ENCODE measurements around the gene NEK11. TPM values are rescaled to one million over a fixed set of nuclear protein-coding genes. Genes with fewer than 3 reads are reported as not detected.
"Not testable (repeated sequence)": the region's sequence is repeated elsewhere in the genome, so short reads cannot be mapped to it uniquely, and the experiment has no call there.

Gene NEK11
- total and polyA plus RNA-seq, 2 donors: 3.0 to 26.0 TPM

DNA sequence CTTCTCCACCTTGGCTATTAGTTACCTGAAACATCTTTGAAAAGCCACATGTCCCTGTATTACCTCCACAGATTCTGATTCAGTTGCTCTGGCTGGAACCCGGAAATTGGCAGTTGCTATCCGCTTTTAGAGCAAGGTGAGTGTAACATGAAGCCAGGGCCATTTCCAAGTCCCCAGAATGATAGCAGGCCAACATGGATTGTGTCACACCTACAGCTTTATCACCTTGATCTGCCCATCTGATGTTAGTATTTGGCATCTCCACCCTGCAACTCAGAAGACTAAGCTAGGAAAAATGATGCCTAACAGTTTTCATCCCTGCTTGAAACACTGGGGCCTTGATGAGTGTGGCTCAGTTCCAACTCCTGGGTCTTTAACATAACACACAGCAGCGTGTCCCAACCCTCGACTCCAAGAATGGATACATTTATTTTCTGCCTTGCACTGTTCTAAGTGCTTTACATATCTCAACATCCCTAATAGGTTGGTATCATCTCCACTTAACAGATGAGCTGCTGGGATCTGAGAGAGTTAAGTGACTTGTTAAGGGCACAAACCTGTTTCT, 333.6 kb downstream of the NEK11 start:
- 65% methylated on average over 4 of the region's 4 CpGs for whole genome bisulfite sequencing
- Histone ChIP-seq H3K4me3 (ENCODE audit: low read depth, low read length) (no peak overlapping the region), H3K4me1 (ENCODE audit: insufficient read depth) (no peaks in the 10 kb centered on the region), H3K27ac (ENCODE audit: low read depth) (no peak overlapping the region), H3K36me3 (ENCODE audit: insufficient read depth) (no peaks in the 10 kb centered on the region)
- DNase-seq (ENCODE audit: extremely low spot score): no peak

DNA sequence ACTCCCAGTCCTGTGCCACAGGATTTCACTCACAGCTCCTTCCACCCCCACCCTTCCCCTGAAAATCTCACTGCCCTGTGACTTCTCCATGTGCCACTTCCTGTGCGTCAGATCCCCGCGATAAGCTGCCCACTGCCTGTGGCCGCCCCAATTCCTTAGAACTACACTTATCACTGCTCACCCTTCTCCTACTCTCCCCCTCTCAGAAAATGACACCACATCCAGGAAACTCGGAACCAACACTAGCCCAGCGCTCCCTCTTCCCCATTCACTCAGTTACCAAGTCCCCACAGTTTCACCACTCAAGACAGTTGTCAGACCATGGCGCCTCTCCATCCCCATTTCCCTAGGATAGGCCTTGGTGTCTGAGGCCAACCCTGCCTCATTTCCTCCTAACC, 334.4 kb downstream of the NEK11 start:
- not testable (repeated sequence) for DNase-seq (ENCODE audit: extremely low spot score); H3K36me3 ChIP-seq (ENCODE audit: insufficient read depth); H3K4me1 ChIP-seq (ENCODE audit: insufficient read depth)
- H3K27ac ChIP-seq (ENCODE audit: low read depth): peak overlapping the region; percentile 13
- WGBS: 85% methylated on average over 7 of the region's 7 CpGs
- peak overlapping the region; percentile 38 for H3K4me3 ChIP-seq (ENCODE audit: low read depth, low read length)

DNA sequence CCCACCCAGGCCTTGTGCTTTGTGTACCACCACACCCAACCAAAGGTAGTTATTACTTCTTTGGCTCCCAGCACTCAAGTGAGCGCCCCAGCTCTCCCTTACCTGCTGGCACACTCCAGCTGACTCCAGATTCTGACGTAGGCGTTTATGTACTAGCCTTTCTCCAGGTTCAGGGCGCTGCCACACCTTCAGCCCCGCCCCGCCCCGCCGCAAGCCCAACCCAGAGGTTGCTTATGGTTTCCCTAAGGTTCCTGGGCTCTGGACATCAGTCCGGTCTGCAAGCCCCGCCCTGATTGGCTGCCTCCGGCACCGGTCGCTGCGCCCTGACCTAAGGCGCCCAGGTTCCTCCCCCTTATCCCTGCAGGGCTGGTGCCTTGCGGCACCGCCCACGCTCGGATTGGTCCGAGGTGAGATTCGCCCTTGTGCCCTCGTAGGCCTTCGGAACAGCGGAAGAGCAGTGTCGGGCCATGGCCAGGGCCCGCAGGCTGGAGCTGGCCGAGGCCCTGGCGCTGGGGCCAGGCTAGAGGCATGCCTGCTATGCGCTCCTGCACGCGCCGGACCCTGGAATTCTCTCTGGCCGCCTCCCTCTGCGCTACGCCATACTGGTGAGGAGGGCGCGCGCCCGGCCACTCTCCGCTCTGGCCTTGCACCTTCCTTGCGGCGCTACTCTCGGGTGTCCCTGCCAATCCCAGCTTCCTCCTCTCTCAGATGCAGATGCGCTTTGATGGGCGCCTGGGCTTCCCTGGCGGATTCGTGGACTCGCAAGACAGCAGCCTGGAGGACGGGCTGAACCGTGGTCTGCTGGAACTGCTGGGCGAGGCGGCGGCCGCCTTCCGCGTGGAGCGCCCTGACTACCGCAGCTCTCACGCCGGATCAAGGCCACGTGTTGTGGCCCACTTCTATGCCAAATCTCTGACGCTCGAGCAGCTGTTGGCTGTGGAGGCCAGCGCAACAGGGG, 335.1 kb downstream of the NEK11 start:
- peak overlapping the region; percentile 65 for H3K27ac ChIP-seq (ENCODE audit: low read depth)
- H3K4me3 ChIP-seq (ENCODE audit: low read depth, low read length): peak overlapping the region; percentile 38
- WGBS: 7% methylated on average over 64 of the region's 64 CpGs
- H3K36me3 ChIP-seq (ENCODE audit: insufficient read depth): no peaks in the 10 kb centered on the region
- DNase-seq (ENCODE audit: extremely low spot score): peak; percentile 20
- no peaks in the 10 kb centered on the region for H3K4me1 ChIP-seq (ENCODE audit: insufficient read depth)

DNA sequence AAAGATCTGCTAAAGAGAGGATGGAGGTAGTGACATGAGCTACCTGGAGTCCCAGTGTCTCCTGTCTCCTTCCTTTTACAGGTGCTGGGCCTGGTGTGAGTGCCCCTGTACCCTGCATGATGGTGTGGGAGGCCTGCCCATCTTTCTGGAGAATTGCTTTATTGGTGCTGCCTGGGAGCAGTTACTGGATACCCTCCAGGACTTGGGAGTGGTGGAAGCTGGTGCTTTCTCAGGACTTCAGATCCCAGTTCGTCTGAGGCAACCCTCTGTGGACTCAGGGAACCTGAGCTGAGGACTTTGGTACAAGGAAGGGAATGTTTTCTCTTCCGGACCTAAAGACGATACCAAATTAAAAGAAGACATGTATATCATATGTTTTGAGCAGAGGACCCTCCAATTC, 336.6 kb downstream of the NEK11 start:
- WGBS: 77% methylated on average over 3 of the region's 3 CpGs
- no peaks in the 10 kb centered on the region for H3K4me1 ChIP-seq (ENCODE audit: insufficient read depth)
- no peak for DNase-seq (ENCODE audit: extremely low spot score)
- no peak overlapping the region for H3K27ac ChIP-seq (ENCODE audit: low read depth)
- H3K4me3 ChIP-seq (ENCODE audit: low read depth, low read length): no peak overlapping the region
- H3K36me3 ChIP-seq (ENCODE audit: insufficient read depth): no peaks in the 10 kb centered on the region

DNA sequence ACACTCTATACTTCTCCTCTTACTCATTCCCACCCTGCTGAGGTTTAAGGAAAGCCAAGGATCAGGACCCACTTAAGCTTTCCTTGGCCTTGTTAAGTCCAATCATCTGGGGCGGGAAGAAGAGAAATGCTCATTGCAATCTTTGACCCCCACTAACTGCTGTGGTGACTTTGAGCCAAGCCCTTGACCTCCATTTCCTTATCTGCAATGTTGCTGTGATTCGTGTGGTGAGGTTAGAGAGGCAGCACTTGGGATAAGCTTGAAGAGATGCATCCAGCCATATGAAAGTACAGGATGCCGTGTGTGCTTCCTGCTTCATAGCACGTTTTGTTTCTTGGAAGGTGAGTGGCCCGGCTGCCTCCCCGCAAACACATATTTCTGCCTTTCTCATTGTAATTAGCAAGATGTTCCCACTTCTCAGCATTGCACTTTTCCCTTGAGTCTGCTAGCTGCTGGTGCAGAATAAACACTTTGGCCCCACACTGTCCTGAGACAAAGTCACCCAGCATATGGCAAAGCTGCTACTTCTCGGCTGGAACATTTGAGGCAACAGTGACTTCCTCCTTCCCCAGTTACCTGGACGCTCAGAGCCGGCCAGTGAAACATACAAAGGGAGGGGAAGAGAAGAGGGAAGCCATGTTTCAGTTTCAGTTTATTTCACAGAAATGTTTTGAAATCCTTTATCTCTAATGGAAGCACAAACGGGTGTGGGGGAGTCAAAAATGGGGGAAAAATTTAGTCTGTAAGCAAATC, 344.4 kb downstream of the NEK11 start:
- no peaks in the 10 kb centered on the region for H3K36me3 ChIP-seq (ENCODE audit: insufficient read depth)
- H3K27ac ChIP-seq (ENCODE audit: low read depth): no peak overlapping the region
- WGBS: 75% methylated on average over 10 of the region's 10 CpGs

DNA sequence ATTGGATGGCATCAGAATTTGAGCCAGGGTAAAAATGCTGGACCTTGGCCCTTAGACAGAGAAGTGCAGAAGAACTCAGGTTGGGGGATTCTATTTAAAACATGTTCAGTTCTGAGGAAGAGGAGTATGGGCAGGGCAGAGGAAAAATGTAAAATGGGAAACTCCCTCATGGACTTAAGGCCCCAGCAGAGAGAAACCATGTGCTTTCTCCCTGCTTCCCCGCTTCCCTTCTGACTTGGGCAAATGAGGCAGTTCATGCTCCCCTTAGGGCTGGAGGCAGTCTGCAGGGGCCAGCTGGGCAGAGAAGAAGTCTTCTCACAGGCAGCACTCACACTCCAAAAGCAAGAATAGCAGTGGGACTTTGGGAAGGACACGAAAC, 345.0 kb downstream of the NEK11 start:
- no peaks in the 10 kb centered on the region for H3K4me1 ChIP-seq (ENCODE audit: insufficient read depth)
- H3K4me3 ChIP-seq (ENCODE audit: low read depth, low read length): no peak overlapping the region
- WGBS: 91% methylated on average over 2 of the region's 2 CpGs
- no peak for DNase-seq (ENCODE audit: extremely low spot score)
- peaks cover 2% of the 10 kb centered on the region for H3K36me3 ChIP-seq (ENCODE audit: insufficient read depth)
- H3K27ac ChIP-seq (ENCODE audit: low read depth): no peak overlapping the region

More for the DNA sequence above, 344.4 kb downstream of the NEK11 start:
- Histone ChIP-seq H3K4me1 (ENCODE audit: insufficient read depth) (no peaks in the 10 kb centered on the region), H3K4me3 (ENCODE audit: low read depth, low read length) (no peak overlapping the region)
- no peak for DNase-seq (ENCODE audit: extremely low spot score)

DNA sequence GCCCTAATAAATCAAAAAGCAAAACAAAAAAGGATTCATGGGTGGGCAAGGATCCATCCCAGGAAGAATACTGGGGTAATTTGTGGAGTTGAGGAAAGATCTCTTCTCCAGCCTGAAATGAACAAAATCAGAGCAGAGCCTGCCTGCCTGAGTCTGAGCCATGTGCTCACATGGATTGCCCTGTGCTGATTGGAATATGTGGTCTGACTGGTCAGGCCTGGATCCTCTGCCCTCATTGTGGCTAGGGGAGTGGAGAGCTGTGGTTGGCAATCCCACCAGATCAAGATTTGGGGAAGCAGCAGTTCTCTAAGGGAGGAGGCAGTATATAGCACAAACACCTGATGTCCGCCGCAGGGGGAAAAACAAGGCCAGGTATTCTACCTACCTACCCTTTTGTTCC, 348.1 kb downstream of the NEK11 start:
- 97% methylated on average over 2 of the region's 2 CpGs for WGBS
- DNase-seq (ENCODE audit: extremely low spot score): no peak
- Histone ChIP-seq H3K4me3 (ENCODE audit: low read depth, low read length) (no peak overlapping the region), H3K36me3 (ENCODE audit: insufficient read depth) (peaks cover 2% of the 10 kb centered on the region), H3K27ac (ENCODE audit: low read depth) (no peak overlapping the region), H3K4me1 (ENCODE audit: insufficient read depth) (peaks cover under 1% of the 10 kb centered on the region)

DNA sequence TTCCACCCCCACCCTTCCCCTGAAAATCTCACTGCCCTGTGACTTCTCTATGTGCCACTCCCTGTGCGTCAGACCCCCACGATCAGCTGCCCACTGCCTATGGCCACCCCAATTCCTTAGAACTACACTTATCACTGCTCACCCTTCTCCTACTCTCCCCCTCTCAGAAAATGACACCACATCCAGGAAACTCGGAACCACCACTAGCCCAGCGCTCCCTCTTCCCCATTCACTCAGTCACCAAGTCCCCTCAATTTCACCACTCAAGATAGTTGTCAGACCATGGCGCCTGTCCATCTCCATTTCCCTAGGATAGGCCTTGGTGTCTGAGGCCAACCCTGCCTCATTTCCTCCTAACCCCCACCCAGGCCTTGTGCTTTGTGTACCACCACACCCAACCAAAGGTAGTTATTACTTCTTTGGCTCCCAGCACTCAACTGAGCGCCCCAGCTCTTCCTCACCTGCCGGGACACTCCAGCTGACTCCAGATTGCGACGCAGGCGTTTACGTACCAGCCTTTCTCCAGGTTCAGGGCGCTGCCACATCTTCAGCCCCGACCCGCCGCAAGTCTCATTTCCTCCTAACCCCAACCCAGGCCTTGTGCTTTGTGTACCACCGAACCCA, 354.3 kb downstream of the NEK11 start:
- peak overlapping the region; percentile 78 for H3K27ac ChIP-seq (ENCODE audit: low read depth)
- not testable (repeated sequence) for DNase-seq (ENCODE audit: extremely low spot score); H3K36me3 ChIP-seq (ENCODE audit: insufficient read depth); H3K4me1 ChIP-seq (ENCODE audit: insufficient read depth)
- peak overlapping the region; percentile 62 for H3K4me3 ChIP-seq (ENCODE audit: low read depth, low read length)
- WGBS: 16% methylated on average over 16 of the region's 16 CpGs

DNA sequence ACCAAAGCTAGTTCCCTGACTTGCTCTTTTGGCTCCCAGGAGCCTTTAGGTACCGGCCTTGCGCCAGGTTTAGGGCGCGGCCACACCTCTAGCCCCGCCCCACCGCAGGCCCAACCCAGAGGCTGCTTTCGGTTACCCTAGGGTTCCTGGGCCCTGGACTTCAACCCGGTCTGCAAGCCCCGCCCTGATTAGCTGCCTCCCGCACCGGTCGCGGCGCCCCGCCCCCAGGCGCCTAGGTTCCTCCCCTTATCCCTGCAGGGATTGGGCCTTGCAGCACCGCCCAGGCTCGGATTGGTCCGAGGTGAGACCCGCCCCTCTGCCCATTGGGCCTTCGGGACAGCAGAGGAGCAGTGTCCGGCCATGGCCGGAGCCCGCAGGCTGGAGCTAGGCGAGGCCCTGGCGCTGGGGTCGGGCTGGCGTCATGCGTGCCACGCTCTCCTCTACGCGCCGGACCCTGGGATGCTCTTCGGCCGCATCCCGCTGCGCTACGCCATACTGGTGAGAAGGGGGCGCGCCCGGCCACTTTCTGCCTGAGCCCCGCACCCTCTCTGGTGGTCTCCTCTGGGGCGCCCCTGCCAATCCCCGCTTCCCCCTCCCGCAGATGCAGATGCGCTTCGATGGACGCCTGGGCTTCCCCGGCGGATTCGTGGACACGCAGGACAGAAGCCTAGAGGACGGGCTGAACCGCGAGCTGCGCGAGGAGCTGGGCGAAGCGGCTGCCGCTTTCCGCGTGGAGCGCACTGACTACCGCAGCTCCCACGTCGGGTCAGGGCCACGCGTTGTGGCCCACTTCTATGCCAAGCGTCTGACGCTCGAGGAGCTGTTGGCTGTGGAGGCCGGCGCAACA, 355.0 kb downstream of the NEK11 start, which contains the start of gene NUDT16:
NUDT16 (plus strand) TSS at position 330 of the 847 bp plus-strand sequence; CDS start at position 361, 31 bp downstream.
- WGBS: under 1% methylated on average over 73 of the region's 73 CpGs
- H3K27ac ChIP-seq (ENCODE audit: low read depth): peak within 1 kb of the TSS; percentile 81
- H3K36me3 ChIP-seq (ENCODE audit: insufficient read depth): no peaks in the 10 kb centered on the region
- H3K4me1 ChIP-seq (ENCODE audit: insufficient read depth): peaks cover 3% of the 10 kb centered on the region
- DNase-seq (ENCODE audit: extremely low spot score): peak; percentile 91
- H3K4me3 ChIP-seq (ENCODE audit: low read depth, low read length): peak within 1 kb of the TSS; percentile 74

DNA sequence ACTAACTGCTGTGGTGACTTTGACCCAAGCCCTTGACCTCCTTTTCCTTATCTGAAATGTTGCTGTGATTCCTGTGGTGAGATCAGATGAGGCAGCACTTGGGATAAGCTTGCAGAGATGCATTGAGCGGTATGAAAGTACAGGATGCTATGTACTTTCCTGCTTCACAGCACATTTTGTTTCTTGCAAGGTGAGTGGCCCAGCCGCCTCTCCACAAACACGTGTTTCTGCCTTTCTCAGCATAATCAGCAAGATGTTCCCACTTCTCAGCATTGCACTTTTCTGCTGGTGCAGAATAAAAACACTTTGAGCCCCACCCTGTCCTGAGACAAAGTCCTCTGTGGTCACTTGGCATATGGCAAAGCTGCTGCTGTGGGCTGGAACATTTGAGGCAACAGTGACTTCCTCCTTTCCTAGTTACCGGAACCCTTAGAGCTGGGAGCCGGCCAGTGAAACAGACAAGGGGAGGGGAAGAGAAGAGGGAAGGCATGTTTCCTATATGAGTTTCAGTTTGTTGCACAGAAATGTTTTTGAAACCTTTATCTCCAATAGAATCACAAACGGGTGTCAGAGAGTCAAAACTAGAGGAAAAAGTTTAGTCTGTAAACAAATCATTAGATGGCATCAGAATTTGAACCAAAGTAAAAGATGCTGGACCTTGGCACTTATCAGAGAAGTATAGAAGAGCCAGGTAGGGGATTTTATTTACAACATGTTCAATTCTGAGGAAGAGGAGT, 359.9 kb downstream of the NEK11 start:
- Histone ChIP-seq H3K4me3 (ENCODE audit: low read depth, low read length) (no peak overlapping the region), H3K27ac (ENCODE audit: low read depth) (no peak overlapping the region), H3K36me3 (ENCODE audit: insufficient read depth) (no peaks in the 10 kb centered on the region), H3K4me1 (ENCODE audit: insufficient read depth) (no peaks in the 10 kb centered on the region)
- DNase-seq (ENCODE audit: extremely low spot score): no peak
- WGBS: 48% methylated on average over 6 of the region's 6 CpGs

DNA sequence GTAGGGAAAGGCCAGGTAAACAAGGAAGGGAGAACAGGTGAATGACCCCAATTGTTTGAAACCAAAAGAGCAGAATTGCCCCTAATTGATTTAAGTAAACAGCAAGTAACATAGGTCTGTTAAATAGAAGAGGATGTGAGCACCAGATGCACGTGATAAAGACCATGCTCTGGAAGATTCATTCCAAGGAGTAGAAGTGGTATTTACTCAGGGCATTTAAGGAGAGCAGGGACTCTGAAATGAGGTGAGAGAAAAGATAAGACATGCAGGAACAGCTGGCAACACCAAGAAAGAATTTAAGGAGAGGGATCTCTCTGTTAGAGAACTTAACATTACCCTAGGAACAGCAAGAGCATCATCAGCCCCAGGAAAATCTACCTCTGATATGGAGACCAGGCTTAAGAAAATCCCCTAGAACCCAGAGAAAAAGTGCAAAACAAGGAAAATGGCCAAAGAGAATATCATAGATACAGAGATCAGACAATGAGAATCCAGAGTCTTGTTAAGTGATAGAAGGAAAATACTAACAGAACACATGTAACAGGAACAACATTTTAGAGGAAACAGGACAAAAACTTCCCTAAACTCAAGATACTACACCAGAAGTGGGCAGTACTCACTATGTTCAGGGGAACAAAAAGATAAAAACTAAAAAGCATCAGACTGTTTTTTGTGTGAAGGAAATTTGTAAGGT, 361.3 kb downstream of the NEK11 start:
- Histone ChIP-seq H3K4me1 (ENCODE audit: insufficient read depth) (no peaks in the 10 kb centered on the region), H3K4me3 (ENCODE audit: low read depth, low read length) (no peak overlapping the region), H3K36me3 (ENCODE audit: insufficient read depth) (no peaks in the 10 kb centered on the region), H3K27ac (ENCODE audit: low read depth) (no peak overlapping the region)
- WGBS: 34% methylated on average over 1 of the region's 1 CpG
- no peak for DNase-seq (ENCODE audit: extremely low spot score)

DNA sequence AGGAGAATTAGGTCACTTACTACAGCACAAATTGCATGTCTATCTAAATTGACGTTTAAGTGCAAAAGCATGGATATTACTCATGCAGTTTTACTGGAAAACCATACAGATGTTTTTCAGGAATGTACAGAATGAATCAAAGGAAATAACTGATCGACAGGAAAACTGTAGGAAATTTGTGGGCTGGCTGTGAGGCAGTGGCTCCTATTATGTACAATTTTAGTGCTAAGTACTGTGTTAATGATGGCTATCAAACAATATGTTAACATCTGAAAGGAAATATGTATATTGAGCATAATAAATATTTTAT, 361.8 kb downstream of the NEK11 start:
- H3K4me3 ChIP-seq (ENCODE audit: low read depth, low read length): no peak overlapping the region
- H3K36me3 ChIP-seq (ENCODE audit: insufficient read depth): no peaks in the 10 kb centered on the region
- H3K27ac ChIP-seq (ENCODE audit: low read depth): no peak overlapping the region
- no peak for DNase-seq (ENCODE audit: extremely low spot score)
- no peaks in the 10 kb centered on the region for H3K4me1 ChIP-seq (ENCODE audit: insufficient read depth)
- WGBS: 56% methylated on average over 2 of the region's 2 CpGs
